ENCODE data around the gene C6.

Gene C6

DNA sequence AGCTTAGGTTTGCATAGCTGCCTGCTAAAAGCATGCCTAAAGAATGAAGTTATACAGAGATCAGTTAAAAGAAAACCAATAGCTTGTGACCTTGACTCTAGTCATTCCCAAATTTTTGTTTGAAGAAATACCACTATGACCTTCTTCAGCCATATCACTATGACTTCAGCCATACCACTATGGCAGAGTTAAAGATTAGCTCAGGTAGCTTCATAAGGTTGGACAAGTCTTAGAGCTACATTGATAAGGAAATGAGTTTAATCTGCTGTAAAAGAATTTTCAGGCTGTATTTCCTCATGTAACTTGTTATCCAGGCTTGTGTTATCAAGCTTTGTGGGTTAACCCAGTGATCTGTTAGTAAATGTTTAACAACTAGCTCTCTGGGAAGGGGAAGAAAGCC, 30.7 kb downstream of the C6 start:
- TF ChIP-seq, protein P1, sequence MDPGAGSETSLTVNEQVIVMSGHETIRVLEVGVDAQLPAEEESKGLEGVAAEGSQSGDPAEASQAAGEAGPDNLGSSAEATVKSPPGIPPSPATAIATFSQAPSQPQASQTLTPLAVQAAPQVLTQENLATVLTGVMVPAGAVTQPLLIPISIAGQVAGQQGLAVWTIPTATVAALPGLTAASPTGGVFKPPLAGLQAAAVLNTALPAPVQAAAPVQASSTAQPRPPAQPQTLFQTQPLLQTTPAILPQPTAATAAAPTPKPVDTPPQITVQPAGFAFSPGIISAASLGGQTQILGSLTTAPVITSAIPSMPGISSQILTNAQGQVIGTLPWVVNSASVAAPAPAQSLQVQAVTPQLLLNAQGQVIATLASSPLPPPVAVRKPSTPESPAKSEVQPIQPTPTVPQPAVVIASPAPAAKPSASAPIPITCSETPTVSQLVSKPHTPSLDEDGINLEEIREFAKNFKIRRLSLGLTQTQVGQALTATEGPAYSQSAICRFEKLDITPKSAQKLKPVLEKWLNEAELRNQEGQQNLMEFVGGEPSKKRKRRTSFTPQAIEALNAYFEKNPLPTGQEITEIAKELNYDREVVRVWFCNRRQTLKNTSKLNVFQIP (CRISPR knock-in tag; IDR thresholded peaks at IDR 0.05; ENCODE audit: borderline replicate concordance, low read depth) = no peak
- no peak for TF ChIP-seq CSDC2 (CRISPR knock-in tag; IDR thresholded peaks at IDR 0.05)
- no peak for TF ChIP-seq ISL1 (CRISPR knock-in tag; IDR thresholded peaks at IDR 0.05)
- no peak for TF ChIP-seq ZNF565 (CRISPR knock-in tag; conservative IDR thresholded peaks at IDR 0.05; ENCODE audit: low read depth)
- no peak for TF ChIP-seq GLIS3 (CRISPR knock-in tag; IDR thresholded peaks at IDR 0.05)
- no peak for TF ChIP-seq ZNF8 (CRISPR knock-in tag; IDR thresholded peaks at IDR 0.05)
- TF ChIP-seq TOX (CRISPR knock-in tag; IDR thresholded peaks at IDR 0.05; ENCODE audit: borderline replicate concordance) = no peak
- no peak for TF ChIP-seq RARB (CRISPR knock-in tag; IDR thresholded peaks at IDR 0.05)
- TF ChIP-seq CREB5 (CRISPR knock-in tag; IDR thresholded peaks at IDR 0.05; ENCODE audit: low read depth) = no peak
- no peak for TF ChIP-seq SNAI2 (CRISPR knock-in tag; IDR thresholded peaks at IDR 0.05)
- no peak for TF ChIP-seq ZFP30 (CRISPR knock-in tag; IDR thresholded peaks at IDR 0.05)
- TF ChIP-seq OSR1 (CRISPR knock-in tag; IDR thresholded peaks at IDR 0.05) = no peak
- TF ChIP-seq, protein P2, sequence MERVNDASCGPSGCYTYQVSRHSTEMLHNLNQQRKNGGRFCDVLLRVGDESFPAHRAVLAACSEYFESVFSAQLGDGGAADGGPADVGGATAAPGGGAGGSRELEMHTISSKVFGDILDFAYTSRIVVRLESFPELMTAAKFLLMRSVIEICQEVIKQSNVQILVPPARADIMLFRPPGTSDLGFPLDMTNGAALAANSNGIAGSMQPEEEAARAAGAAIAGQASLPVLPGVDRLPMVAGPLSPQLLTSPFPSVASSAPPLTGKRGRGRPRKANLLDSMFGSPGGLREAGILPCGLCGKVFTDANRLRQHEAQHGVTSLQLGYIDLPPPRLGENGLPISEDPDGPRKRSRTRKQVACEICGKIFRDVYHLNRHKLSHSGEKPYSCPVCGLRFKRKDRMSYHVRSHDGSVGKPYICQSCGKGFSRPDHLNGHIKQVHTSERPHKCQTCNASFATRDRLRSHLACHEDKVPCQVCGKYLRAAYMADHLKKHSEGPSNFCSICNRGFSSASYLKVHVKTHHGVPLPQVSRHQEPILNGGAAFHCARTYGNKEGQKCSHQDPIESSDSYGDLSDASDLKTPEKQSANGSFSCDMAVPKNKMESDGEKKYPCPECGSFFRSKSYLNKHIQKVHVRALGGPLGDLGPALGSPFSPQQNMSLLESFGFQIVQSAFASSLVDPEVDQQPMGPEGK (CRISPR knock-in tag; IDR thresholded peaks at IDR 0.05; ENCODE audit: borderline replicate concordance) = no peak
- TF ChIP-seq TCF4 (CRISPR knock-in tag; IDR thresholded peaks at IDR 0.05; ENCODE audit: borderline replicate concordance) = no peak
- TF ChIP-seq ZNF70 (CRISPR knock-in tag; IDR thresholded peaks at IDR 0.05) = no peak
- no peak for TF ChIP-seq ZFP3 (CRISPR knock-in tag; IDR thresholded peaks at IDR 0.05)
- TF ChIP-seq, protein P3, sequence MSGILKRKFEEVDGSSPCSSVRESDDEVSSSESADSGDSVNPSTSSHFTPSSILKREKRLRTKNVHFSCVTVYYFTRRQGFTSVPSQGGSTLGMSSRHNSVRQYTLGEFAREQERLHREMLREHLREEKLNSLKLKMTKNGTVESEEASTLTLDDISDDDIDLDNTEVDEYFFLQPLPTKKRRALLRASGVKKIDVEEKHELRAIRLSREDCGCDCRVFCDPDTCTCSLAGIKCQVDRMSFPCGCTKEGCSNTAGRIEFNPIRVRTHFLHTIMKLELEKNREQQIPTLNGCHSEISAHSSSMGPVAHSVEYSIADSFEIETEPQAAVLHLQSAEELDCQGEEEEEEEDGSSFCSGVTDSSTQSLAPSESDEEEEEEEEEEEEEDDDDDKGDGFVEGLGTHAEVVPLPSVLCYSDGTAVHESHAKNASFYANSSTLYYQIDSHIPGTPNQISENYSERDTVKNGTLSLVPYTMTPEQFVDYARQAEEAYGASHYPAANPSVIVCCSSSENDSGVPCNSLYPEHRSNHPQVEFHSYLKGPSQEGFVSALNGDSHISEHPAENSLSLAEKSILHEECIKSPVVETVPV (CRISPR knock-in tag; IDR thresholded peaks at IDR 0.05) = no peak
- no peak for TF ChIP-seq TSHZ2 (CRISPR knock-in tag; IDR thresholded peaks at IDR 0.05)
- TF ChIP-seq ZC3H10 (CRISPR knock-in tag; IDR thresholded peaks at IDR 0.05) = no peak

GRCh38 chr5:41181691-41182564, 31.4 kb downstream of the C6 start:
- ATAC-seq = no peak
- TF ChIP-seq ZFP3 (CRISPR knock-in tag; IDR thresholded peaks at IDR 0.05) (no peak), TCF4 (CRISPR knock-in tag; IDR thresholded peaks at IDR 0.05; ENCODE audit: borderline replicate concordance) (no peak), ZC3H10 (CRISPR knock-in tag; IDR thresholded peaks at IDR 0.05) (no peak), BACH2 (CRISPR knock-in tag; IDR thresholded peaks at IDR 0.05; ENCODE audit: borderline replicate concordance) (no peak), ESRRG (CRISPR knock-in tag; IDR thresholded peaks at IDR 0.05) (no peak), ZNF565 (CRISPR knock-in tag; conservative IDR thresholded peaks at IDR 0.05; ENCODE audit: low read depth) (no peak), RARB (CRISPR knock-in tag; IDR thresholded peaks at IDR 0.05) (no peak), SNAI2 (CRISPR knock-in tag; IDR thresholded peaks at IDR 0.05) (no peak), ZFP30 (CRISPR knock-in tag; IDR thresholded peaks at IDR 0.05) (no peak), GLIS3 (CRISPR knock-in tag; IDR thresholded peaks at IDR 0.05) (no peak), PPARA (CRISPR knock-in tag; IDR thresholded peaks at IDR 0.05; ENCODE audit: borderline replicate concordance) (no peak), CREB5 (CRISPR knock-in tag; IDR thresholded peaks at IDR 0.05; ENCODE audit: low read depth) (no peak)
- TF ChIP-seq, protein P3 (CRISPR knock-in tag; IDR thresholded peaks at IDR 0.05) = no peak
- TF ChIP-seq, protein P1 (CRISPR knock-in tag; IDR thresholded peaks at IDR 0.05; ENCODE audit: borderline replicate concordance, low read depth) = no peak

More for the DNA sequence above, 30.7 kb downstream of the C6 start:
- no peak for ATAC-seq
